HepG2 (cell line): ENCODE data around the gene GNG7. TPM values are rescaled to one million over a fixed set of nuclear protein-coding genes. Genes with fewer than 3 reads are reported as not detected.

Experiments used
- ARID3A ChIP-seq: IDR thresholded peaks from 2 replicates; pipeline ENCODE4 v1.6.1; 2012; ENCODE audit warnings: low read depth, low read length, improper control_type of control experiment
- ARNTL ChIP-seq: sonication (generic); formaldehyde crosslinking; IDR thresholded peaks from 2 replicates; pipeline ENCODE4 v1.4.0; 2020; ENCODE audit warnings: mild to moderate bottlenecking, missing genetic modification reagents
- CEBPG ChIP-seq: IDR thresholded peaks from 2 replicates; pipeline ENCODE4 v1.6.1; 2016
- CHCHD3 ChIP-seq: sonication (generic); formaldehyde crosslinking; IDR thresholded peaks from 2 replicates; pipeline ENCODE4 v1.8.0; 2022; ENCODE audit warnings: mild to moderate bottlenecking, missing genetic modification reagents, moderate library complexity
- E2F1 ChIP-seq: sonication (generic); formaldehyde crosslinking; IDR thresholded peaks from 2 replicates; pipeline ENCODE4 v1.5.0; 2020; ENCODE audit warnings: missing genetic modification reagents
- ELK4 ChIP-seq: sonication (generic); formaldehyde crosslinking; IDR thresholded peaks from 2 replicates; pipeline ENCODE4 v1.9.0; 2021; ENCODE audit warnings: missing genetic modification reagents, borderline replicate concordance
- HOXA9 ChIP-seq: sonication (generic); formaldehyde crosslinking; IDR thresholded peaks from 2 replicates; pipeline ENCODE4 v1.8.1; 2022; ENCODE audit warnings: missing genetic modification reagents, mild to moderate bottlenecking, moderate library complexity, borderline replicate concordance
- ISX ChIP-seq: sonication (generic); formaldehyde crosslinking; conservative IDR thresholded peaks from 2 replicates; pipeline ENCODE4 v1.5.0; 2020; ENCODE audit warnings: missing genetic modification reagents
- KLF12 ChIP-seq: sonication (generic); formaldehyde crosslinking; IDR thresholded peaks from 2 replicates; pipeline ENCODE4 v1.4.0; 2020; ENCODE audit warnings: missing genetic modification reagents, borderline replicate concordance
- KLF16 ChIP-seq, 2 experiments: sonication (generic) in 1 of 2; formaldehyde crosslinking in 1 of 2; IDR thresholded peaks; 2 replicates each; pipeline versions ENCODE4 v1.6.1 to v1.8.0; 2016 to 2023; ENCODE audit warnings: missing genetic modification reagents in 2 of 2, missing compliant biosample characterization in 1 of 2
- MAFF ChIP-seq: IDR thresholded peaks from 2 replicates; pipeline ENCODE4 v1.6.1; 2011; ENCODE audit warnings: low read depth, low read length, improper control_type of control experiment
- NR2F2 ChIP-seq: IDR thresholded peaks from 2 replicates; pipeline ENCODE4 v1.6.1; 2012; ENCODE audit warnings: low read depth, inconsistent platforms, borderline replicate concordance
- RFXANK ChIP-seq: IDR thresholded peaks from 2 replicates; pipeline ENCODE4 v1.6.1; 2016
- ZFP91 ChIP-seq: sonication (generic); formaldehyde crosslinking; IDR thresholded peaks from 2 replicates; pipeline ENCODE4 v1.9.0; 2022; ENCODE audit warnings: missing genetic modification reagents, mild to moderate bottlenecking, borderline replicate concordance
- ZNF225 ChIP-seq: sonication (generic); formaldehyde crosslinking; IDR thresholded peaks from 2 replicates; pipeline ENCODE4 v1.4.0; 2020; ENCODE audit warnings: mild to moderate bottlenecking, missing genetic modification reagents
- ZNF512 ChIP-seq: sonication (generic); formaldehyde crosslinking; IDR thresholded peaks from 2 replicates; pipeline ENCODE4 v1.4.0; 2020; ENCODE audit warnings: mild to moderate bottlenecking, missing genetic modification reagents
- ZNF576 ChIP-seq: sonication (generic); formaldehyde crosslinking; IDR thresholded peaks from 2 replicates; pipeline ENCODE4 v1.4.0; 2020; ENCODE audit warnings: mild to moderate bottlenecking, missing genetic modification reagents
- ZNF639 ChIP-seq: conservative IDR thresholded peaks from 2 replicates; pipeline ENCODE4 v1.6.1; 2018; ENCODE audit warnings: missing genetic modification reagents
- ZNF766 ChIP-seq: sonication (generic); formaldehyde crosslinking; IDR thresholded peaks from 2 replicates; pipeline ENCODE4 v1.5.0; 2020; ENCODE audit warnings: missing genetic modification reagents, borderline replicate concordance
- polyA plus RNA-seq, 8 experiments: library from polyadenylated mRNA; depleted of rRNA in 3 of 8; stranded (reverse) in 7 of 8; unstranded in 1 of 8; fragments of >200 nt; fragmentation: Illumina TruSeq in 4 of 8; extraction: Trizol in 4 of 8; gene quantifications; 2 replicates each; pipeline versions ENCODE4 v1.2.1 to v1.2.3, GENCODE V29; 2011 to 2016; ENCODE audit warnings: low read depth in 4 of 8, missing spikeins in 1 of 8, mixed read lengths in 1 of 8; ENCODE audit not compliant: insufficient read depth in 1 of 8
- total RNA-seq, 5 experiments: library from RNA; depleted of rRNA; stranded (reverse); fragments of >200 nt; fragmentation: Illumina TruSeq; extraction: Trizol; gene quantifications; 2 replicates each; pipeline ENCODE4 v1.2.3, GENCODE V29; 2016; ENCODE audit warnings: low read depth in 1 of 5

GNG7 gene
- total and polyA plus RNA-seq, 2 of the 13 experiments (the other 11 are each of a cell fraction or from before 2014, with no cell fraction given) = 1.4 to 3.3 TPM

GRCh38 chr19:2578901-2579677 lies 123.4 kb downstream of the GNG7 start (continued):
- TF ChIP-seq ZNF639 (CRISPR knock-in tag) = peak; percentile 77
- TF ChIP-seq NR2F2 = peak; percentile 68
- no peak for TF ChIP-seq ARID3A
- TF ChIP-seq RFXANK (CRISPR knock-in tag) = no peak; the same call in 1 of the 2 replicates
- TF ChIP-seq ZNF766 (CRISPR knock-in tag) = 0 out of 2 replicates have a peak, but pooled peaks have one; percentile 43
- TF ChIP-seq ELK4 (CRISPR knock-in tag) = no peak
- no peak for TF ChIP-seq CHCHD3
- TF ChIP-seq KLF12 (CRISPR knock-in tag) = peak; percentile 87; the same call in 1 of the 2 replicates
- TF ChIP-seq KLF16 (CRISPR knock-in tag; IDR thresholded peaks at IDR 0.05) = peak in 1 of 2 experiments; percentile 83; a peak in 1 of 4 replicates
- TF ChIP-seq ISX (CRISPR knock-in tag) = no peak
- peak; percentile 85 for TF ChIP-seq ARNTL (CRISPR knock-in tag)
- TF ChIP-seq HOXA9 (CRISPR knock-in tag) = no peak
- TF ChIP-seq ZFP91 (CRISPR knock-in tag) = peak; percentile 79; the same call in 1 of the 2 replicates
- TF ChIP-seq MAFF = no peak
- TF ChIP-seq ZNF576 = no peak
- TF ChIP-seq E2F1 (CRISPR knock-in tag) = no peak
- peak; percentile 54; the same call in 1 of the 2 replicates for TF ChIP-seq CEBPG
- 0 out of 2 replicates have a peak, but pooled peaks have one; percentile 38 for TF ChIP-seq ZNF512 (CRISPR knock-in tag)
- TF ChIP-seq ZNF225 (CRISPR knock-in tag) = no peak
